Testis (tissue), 3 donors: ENCODE results near the gene BBS4. TPM values are rescaled to one million over a fixed set of nuclear protein-coding genes. Genes with fewer than 3 reads are reported as not detected.

ENCODE experiments used
- DNase-seq: peaks from one replicate; pipeline ENCODE4 v3.0.0-alpha.2; 2019
- H3K27ac ChIP-seq, 2 donors: fragments of 200-600 bp; sonication (generic); one replicate each; pipeline ENCODE4 v1.5.1; 2019
- H3K27me3 ChIP-seq: fragments of 200-600 bp; sonication (generic); one replicate; pipeline ENCODE4 v1.5.1; 2019
- H3K36me3 ChIP-seq: fragments of 200-600 bp; sonication (generic); one replicate; pipeline ENCODE4 v1.5.1; 2017; ENCODE audit warnings: low read depth; ENCODE audit errors: missing control alignments
- H3K4me1 ChIP-seq: fragments of 200-600 bp; sonication (generic); one replicate; pipeline ENCODE4 v1.5.1; 2019
- H3K4me3 ChIP-seq, 2 donors: fragments of 200-600 bp; sonication (generic); one replicate each; pipeline ENCODE4 v1.5.1; 2017 to 2019
- H3K9me3 ChIP-seq: fragments of 200-600 bp; sonication (generic); one replicate; pipeline ENCODE4 v1.5.1; 2017
- POLR2A ChIP-seq: fragments of 450-650 bp; IDR thresholded peaks from one replicate; pipeline ENCODE4 v1.6.1; 2017; ENCODE audit warnings: antibody characterized with exemption, mild to moderate bottlenecking, moderate library complexity
- WGBS, 2 donors: methylation state at CpG; one replicate each; pipeline ENCODE4 v1.1.5; 2018; 5-methylcytosine and 5-hydroxymethylcytosine counted together
- intact Hi-C: fragments of 100-400 bp; cut with DNase I; formaldehyde crosslinking; loops from one replicate; pipeline ENCODE4 v1.15.1; 2023; ENCODE audit warnings: low total_unique reads
- polyA plus RNA-seq: library from polyadenylated mRNA; stranded (reverse); fragments of 350-450 nt; fragmentation: Illumina TruSeq; extraction: RNeasy Lipid Tissue Mini Kit (QIAGEN cat#74804); gene quantifications from one replicate; pipeline ENCODE4 v1.2.3, GENCODE V29; 2014; ENCODE audit warnings: low read depth, low replicate concordance; ENCODE audit not compliant: insufficient read depth
- total RNA-seq, 2 donors: library from RNA; depleted of rRNA; stranded (reverse); fragments of >200 nt; gene quantifications; one replicate each; pipeline ENCODE4 v1.2.3, GENCODE V29; 2016
- TF ChIP-seq, protein P1 (sequence below), 3 experiments: fragments of 450-650 bp in 2 of 3; fragments of 200-600 bp in 1 of 3; sonication (generic) in 1 of 3; IDR thresholded peaks; one replicate each; pipeline ENCODE4 v1.5.1; 2016 to 2019; ENCODE audit warnings: antibody characterized with exemption in 3 of 3, mild to moderate bottlenecking in 2 of 3, moderate library complexity in 1 of 3

Gene BBS4
- total and polyA plus RNA-seq, 3 donors from 2014 or later, result 48.7 to 83.9 (median 50.7) TPM

DNA sequence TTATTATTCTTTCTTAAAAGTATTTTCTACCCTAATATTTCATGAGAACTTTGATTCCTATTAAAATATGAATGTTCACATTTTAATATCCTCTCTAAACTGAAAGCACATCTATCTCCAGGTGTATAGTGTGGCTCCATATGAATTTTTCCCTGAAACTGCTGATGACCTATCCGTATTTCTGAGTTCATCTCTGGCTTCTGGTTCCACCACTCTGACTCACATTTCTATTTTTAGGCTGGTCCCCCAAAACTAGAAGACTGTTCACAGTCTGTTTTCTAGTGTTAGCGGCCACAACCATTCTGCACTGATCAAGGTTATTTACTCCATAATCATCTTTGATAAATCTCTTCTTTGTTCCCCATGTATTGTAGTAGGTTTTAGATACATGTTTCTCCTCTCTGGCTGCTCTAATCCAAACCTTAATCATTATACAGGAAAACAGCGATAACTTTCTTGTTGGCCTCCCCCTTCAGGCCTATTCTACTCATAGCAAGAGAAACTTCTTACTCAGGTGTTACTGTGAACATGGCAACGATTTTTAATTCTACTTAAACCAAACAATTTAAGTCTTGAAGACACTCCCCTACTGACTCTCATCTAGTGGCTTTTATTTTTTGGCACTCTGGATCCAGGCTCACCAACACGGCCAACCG is 84.8 kb downstream of the BBS4 start:
- no peaks in the 10 kb centered on the region for H3K36me3 ChIP-seq
- no peak for TF ChIP-seq POLR2A
- TF ChIP-seq, protein P1, sequence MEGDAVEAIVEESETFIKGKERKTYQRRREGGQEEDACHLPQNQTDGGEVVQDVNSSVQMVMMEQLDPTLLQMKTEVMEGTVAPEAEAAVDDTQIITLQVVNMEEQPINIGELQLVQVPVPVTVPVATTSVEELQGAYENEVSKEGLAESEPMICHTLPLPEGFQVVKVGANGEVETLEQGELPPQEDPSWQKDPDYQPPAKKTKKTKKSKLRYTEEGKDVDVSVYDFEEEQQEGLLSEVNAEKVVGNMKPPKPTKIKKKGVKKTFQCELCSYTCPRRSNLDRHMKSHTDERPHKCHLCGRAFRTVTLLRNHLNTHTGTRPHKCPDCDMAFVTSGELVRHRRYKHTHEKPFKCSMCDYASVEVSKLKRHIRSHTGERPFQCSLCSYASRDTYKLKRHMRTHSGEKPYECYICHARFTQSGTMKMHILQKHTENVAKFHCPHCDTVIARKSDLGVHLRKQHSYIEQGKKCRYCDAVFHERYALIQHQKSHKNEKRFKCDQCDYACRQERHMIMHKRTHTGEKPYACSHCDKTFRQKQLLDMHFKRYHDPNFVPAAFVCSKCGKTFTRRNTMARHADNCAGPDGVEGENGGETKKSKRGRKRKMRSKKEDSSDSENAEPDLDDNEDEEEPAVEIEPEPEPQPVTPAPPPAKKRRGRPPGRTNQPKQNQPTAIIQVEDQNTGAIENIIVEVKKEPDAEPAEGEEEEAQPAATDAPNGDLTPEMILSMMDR (IDR thresholded peaks at IDR 0.05), result no peak
- no peaks in the 10 kb centered on the region for H3K4me1 ChIP-seq
- 88 to 92% methylated on average over 6 of the region's 6 CpGs for WGBS, 2 donors
- DNase-seq, result no peak
- H3K27me3 ChIP-seq, result no peaks in the 10 kb centered on the region
- no peak overlapping the region for H3K27ac ChIP-seq
- H3K4me3 ChIP-seq, result no peak overlapping the region
- H3K9me3 ChIP-seq, result no peaks in the 10 kb centered on the region
- intact Hi-C loops, result no loop called here

DNA sequence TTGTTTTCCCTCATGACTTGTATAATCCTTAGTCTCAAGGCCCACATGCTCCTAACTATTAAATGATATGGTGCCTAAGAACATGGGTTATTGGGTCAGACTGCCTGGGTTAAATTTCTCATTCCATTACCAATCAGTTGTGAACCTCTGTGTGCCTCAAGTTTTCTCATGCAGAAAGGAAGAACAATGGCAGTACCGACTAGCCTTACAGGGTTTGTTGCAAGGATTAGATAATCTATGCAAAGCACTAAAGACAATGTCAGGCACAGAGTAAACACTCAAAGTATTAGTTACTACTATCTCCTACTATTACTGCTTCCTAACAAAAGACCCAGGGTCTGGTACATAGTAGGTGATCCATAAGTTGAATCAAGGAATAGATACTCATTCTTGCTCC is 85.3 kb downstream of the BBS4 start:
- WGBS, 2 donors, result 64 to 84% methylated on average over 1 of the region's 1 CpG
- H3K4me1 ChIP-seq, result no peaks in the 10 kb centered on the region
- DNase-seq, result no peak
- no peak for TF ChIP-seq POLR2A
- TF ChIP-seq, protein P1 (IDR thresholded peaks at IDR 0.05), result no peak
- H3K27ac ChIP-seq, result no peak overlapping the region
- no peaks in the 10 kb centered on the region for H3K27me3 ChIP-seq
- no peaks in the 10 kb centered on the region for H3K9me3 ChIP-seq
- H3K4me3 ChIP-seq, result no peak overlapping the region
- no peaks in the 10 kb centered on the region for H3K36me3 ChIP-seq
- intact Hi-C loops, result no loop called here

DNA sequence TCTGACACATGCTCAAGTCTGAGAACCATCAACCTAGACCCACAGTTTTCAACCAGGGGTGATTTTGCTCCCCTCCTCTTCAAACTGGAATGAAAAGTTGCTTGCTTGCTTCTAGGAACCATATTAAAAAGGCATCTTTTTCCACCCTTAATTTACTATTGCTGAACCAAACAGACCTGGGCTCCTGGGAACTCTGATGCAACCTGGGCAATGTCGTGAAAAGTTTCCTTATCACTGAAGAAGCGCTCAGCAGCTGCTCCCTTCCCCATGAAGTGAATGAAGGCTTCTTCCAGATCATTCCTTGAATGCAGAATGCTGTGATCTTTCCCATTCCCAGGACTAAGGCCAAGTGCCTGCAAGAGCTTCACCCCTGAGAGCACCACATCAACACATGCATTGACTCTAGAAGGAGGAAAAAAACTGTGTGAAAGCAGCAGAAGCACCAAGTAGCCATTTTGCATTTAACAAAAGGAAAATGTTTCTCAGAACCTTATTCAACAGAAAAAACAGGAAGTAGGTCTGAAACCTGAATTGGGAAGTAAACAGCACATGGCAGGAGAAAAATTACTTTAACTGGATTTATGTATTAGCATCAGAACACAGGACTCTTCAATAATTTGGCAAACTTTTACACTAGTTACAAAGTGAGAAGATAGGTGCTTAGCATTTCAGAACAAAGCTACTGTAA is 88.8 kb downstream of the BBS4 start:
- WGBS, 2 donors, result 79 to 90% methylated on average over 2 of the region's 2 CpGs

DNA sequence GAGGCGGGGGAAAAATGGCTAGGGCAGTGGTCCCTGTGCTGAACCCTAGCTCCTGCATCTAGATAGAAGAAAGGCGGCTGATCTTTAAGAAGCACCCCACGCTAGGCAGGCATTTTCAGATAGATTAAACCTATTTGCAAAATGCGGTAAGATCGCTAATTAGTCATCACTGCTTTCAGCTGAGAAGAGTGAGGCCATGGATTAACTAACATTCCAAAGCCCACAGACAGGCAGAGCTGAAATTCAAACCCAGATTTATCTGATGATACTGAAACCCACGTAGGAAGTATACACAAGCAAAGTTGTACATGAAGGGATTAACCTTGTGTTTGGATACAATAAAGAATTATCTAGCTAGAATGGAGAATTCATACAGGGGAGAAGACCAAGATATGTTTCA is 92.8 kb downstream of the BBS4 start:
- no peaks in the 10 kb centered on the region for H3K36me3 ChIP-seq
- 74 to 82% methylated on average over 6 of the region's 6 CpGs for WGBS, 2 donors
- no peak overlapping the region for H3K4me3 ChIP-seq
- TF ChIP-seq POLR2A, result no peak
- intact Hi-C loops, result no loop called here
- H3K27ac ChIP-seq, result no peak overlapping the region
- H3K4me1 ChIP-seq, result peaks cover 7% of the 10 kb centered on the region
- no peak for DNase-seq
- H3K27me3 ChIP-seq, result no peaks in the 10 kb centered on the region
- H3K9me3 ChIP-seq, result no peaks in the 10 kb centered on the region

More for the DNA sequence above, 88.8 kb downstream of the BBS4 start:
- Histone ChIP-seq H3K4me1 (no peaks in the 10 kb centered on the region), H3K9me3 (no peaks in the 10 kb centered on the region), H3K27ac (no peak overlapping the region), H3K4me3 (no peak overlapping the region), H3K36me3 (no peaks in the 10 kb centered on the region), H3K27me3 (no peaks in the 10 kb centered on the region)
- no peak for TF ChIP-seq POLR2A
- TF ChIP-seq, protein P1 (IDR thresholded peaks at IDR 0.05), result no peak
- DNase-seq, result no peak
- intact Hi-C loops, result no loop called here

DNA sequence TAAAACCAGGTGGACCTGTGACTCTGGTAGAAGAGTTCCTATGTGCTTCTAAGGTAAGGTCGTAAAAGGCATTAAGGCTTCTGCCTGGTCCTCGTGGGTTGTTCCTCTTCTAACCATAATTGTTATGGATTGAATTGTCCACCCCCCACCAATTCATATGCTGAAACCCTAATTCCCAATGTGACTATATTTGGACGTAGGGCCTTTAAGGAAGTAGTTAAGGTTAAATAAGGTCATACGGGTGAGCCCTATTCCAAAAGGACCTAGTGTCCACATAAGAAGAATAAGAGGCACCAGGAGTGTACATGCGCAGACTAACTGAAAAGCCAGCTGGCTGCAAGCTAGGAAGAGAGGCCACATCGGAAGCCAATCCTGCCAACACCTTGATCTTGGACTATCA is 95.6 kb downstream of the BBS4 start:
- H3K9me3 ChIP-seq, result no peaks in the 10 kb centered on the region
- TF ChIP-seq POLR2A, result no peak
- TF ChIP-seq, protein P1 (IDR thresholded peaks at IDR 0.05), result no peak
- peaks cover 29% of the 10 kb centered on the region for H3K4me1 ChIP-seq
- no peak for DNase-seq
- no peak overlapping the region for H3K27ac ChIP-seq
- no peaks in the 10 kb centered on the region for H3K36me3 ChIP-seq
- H3K27me3 ChIP-seq, result no peaks in the 10 kb centered on the region
- intact Hi-C loops, result loop anchor here (5.0 kb wide), 1 partner anchor 296 kb away; no protein-coding TSS in a partner anchor
- H3K4me3 ChIP-seq, result no peak overlapping the region
- 77 to 80% methylated on average over 6 of the region's 6 CpGs for WGBS, 2 donors
